Hypothalamus (tissue), 51 donors: ENCODE results near the gene MYCL.

ENCODE experiments used
- DNase-seq, 51 donors: peaks; one replicate each; lab custom pipeline; 2025; lab: John Stamatoyannopoulos, UW

Gene MYCL

DNA sequence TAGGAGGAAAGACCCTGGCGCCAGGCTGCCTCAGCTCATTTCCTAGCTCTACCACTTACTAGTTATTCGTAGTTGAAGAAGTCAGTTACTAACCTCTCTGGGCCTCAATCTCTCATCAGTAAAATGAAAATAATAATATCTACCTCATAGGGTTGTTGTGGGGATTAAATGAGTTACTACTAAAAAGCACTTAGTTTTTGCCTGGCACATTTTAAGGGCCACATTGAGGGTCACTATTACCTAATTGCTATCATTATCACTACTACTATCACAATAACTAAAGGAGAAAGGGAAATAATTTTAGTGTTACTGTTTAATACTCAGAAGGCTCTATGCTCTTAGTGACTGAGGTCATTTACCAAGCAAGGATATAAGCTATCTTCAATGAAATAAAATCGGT, 43.4 kb downstream of the MYCL start:
- no peak for DNase-seq

DNA sequence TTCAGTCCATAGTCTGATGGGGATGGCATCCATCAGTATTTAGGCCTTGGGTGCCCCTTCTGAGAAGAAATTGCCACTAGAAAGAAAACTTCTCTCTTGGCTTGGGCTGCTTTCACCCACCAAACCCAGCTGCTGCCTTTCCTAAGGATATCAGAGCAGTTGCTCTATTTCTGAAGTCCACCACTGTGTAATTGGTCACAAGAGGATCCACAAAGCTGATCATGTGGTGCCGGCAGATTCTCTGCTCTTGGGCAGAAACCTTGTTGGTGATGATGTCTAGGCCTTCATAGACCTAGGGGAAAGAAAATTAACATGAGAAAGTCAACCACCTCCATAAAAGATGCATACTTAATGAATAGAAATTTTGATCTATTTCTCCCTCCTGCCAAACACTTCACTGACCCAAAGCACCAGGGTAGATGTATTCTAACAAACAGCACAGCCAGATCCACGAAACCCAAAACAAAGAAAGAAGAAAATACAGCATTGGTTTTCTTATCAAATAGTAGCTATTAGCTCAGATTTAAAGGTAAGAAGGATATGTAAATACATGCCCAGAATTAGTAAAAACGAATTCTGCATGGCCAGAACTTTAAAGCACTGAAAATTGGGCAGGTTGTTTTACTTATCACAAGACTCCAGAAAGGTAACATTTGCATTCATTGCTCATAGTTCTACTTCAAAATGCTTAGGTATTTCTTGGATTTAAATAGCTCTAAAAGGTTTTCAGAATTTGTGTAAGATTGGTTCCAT, 44.4 kb downstream of the MYCL start:
- no peak for DNase-seq

DNA sequence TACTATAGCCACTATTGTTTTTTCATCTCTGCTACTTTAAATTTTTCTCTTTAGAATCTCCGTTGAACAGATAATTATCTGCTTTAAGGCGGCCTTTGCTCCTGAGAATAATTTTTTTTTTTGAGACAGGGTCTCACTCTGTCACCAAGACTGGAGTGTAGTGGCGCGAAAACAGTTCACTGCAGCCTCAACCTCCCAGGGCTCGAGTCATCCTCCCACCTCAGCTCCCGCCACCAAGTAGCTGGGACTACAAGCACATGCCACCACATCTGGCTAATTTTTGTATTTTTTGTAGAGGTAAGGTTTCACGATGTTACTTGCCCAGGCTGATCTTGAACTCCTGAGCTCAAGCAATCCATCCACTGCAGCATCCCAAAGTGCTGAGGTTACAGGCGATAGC, 47.0 kb downstream of the MYCL start:
- DNase-seq = no peak

DNA sequence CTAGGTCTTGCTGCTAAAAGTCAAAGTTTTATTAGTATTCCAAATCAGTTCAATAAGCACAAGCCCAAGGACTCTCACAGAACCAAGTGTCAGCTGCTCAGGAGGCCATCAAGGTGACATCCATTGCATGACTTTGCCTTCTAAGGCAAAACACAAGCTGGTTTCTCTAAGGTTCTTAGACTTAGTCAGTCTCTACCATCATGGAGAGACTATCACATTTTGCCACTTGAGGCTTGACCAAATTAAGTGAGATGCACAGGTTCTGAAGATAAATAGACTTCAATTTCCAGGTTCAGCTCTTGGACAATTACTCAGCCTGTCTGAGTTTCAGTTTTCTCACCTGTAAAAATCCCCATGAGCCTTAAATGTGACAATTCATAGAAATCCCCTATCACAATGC, 47.4 kb downstream of the MYCL start:
- no peak for DNase-seq

DNA sequence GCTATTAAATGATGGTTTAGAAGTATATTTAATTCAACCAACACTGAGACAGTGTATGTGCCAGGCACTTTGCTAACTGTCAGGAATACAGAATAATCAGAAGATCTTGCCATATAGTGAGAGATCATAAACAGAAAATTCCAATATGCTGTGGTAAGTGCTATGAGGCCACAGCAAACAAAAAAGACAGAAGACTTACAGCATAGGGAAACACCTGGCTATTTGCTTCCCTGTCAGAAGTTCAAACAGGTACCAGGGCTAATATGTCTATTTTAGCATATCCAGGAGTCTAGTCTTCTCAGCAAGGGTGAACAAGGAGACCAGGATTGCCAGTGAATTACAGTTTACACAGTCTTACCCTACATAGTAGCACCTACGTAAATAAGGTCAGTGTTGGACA, 48.8 kb downstream of the MYCL start:
- no peak for DNase-seq

DNA sequence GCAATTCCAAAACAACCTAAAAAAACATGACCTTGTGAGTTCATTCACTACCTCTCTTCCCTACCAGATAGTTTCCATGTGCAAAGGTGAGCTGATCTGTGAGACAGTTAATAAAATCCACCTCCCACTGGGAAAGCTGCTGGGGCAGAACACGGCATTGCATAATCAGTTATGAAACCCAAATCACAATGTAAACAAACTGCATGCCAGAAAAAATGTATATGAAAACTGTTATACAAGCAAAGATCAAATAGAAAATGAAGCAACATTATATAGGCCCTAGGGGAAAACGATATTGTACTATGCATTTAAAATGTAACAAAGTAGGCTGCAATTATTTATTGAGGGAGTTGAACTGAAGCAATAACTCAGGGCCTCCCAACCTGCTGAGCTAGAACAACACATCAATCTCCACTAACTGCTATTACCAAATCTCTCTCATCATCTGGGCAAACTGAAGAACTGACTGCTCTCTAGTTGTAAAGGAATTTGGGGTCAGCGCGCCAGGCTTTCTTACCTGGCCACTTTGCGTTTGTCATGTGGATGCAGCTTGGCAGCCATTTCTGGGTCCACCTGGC, 49.4 kb downstream of the MYCL start:
- peak in 1 of 51 donors; percentile 20 for DNase-seq

DNA sequence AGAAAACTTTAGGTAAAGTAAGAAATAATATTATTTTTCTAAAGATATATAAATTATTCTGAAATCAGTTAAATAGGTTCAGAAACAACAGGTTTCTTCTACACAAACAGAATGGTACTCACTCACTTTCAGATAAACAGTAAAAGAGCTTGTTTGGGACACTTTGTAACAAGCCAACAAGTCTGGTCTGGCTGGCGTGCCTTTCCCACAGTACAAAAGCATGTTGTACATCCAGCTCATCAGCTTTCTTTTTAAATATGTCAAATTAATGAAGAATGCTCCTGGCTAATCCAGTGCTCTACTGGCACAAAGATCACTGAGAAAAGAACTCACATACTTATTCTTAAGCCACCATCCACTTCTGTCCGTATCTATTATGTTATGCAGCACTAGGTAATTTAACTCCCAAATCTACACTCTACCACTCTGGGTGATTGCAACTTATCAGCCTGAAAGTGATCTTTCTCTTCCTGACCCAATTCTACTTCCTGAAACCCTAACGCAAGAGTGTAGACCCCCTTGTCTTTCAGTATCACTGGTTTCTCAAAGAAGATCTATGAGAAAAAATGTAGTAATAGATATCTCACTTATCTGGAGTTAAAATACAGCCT, 51.0 kb downstream of the MYCL start:
- DNase-seq = no peak

DNA sequence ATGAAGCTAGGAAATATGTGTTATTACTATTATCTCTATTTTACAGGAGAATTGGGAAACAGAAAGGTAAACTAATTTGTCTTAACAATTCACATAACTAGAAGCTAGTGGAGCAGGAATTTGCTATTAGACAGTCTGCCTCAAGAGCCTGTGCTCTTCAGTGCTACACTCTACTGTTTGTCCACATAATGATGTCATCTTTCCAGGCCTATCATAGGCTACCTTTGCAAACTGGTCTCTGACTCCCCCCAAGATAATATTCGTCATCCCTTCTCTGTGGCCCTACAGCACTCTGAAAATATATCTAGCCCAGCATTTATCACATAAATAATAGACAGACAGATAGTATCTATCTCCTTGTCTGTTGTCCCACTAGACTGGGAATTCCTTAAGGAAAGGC, 52.5 kb downstream of the MYCL start:
- no peak for DNase-seq

DNA sequence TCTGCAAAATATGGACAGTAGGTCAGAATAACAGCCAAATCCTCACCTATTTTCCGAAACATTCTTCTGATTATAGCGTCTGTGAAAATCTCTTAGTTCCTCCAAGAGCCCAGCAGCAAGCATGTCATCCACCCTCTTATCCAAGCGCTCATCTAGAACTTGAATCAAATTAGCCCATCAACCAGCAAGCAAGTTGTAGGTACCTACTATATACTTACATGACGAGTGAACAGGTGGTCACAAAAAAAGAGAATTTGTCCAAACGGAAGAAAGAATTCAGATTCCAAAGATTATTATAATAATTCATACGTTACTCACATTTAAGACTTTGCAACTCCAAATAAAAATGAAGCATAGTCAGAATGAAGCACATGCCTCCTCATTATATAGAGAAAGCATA, 53.8 kb downstream of the MYCL start:
- no peak for DNase-seq

DNA sequence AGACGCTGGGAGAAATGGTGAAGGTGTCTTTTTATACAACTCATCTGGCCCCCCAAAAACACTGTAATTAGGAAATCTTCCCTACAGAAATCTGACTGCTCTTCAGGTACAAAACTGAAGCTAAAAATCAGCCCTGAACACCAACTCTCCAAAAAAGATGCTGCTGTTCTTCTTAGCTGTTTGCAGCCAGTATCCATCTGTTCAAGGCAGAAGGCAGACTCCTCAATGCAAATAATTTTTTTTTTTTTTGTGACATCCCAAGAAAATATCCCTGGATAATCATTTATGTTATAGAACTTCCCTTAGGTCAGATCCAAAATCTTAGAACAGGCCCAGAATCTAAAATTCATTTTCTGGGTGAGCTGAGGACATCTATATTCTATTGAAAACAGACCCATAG, 54.9 kb downstream of the MYCL start:
- DNase-seq = no peak

DNA sequence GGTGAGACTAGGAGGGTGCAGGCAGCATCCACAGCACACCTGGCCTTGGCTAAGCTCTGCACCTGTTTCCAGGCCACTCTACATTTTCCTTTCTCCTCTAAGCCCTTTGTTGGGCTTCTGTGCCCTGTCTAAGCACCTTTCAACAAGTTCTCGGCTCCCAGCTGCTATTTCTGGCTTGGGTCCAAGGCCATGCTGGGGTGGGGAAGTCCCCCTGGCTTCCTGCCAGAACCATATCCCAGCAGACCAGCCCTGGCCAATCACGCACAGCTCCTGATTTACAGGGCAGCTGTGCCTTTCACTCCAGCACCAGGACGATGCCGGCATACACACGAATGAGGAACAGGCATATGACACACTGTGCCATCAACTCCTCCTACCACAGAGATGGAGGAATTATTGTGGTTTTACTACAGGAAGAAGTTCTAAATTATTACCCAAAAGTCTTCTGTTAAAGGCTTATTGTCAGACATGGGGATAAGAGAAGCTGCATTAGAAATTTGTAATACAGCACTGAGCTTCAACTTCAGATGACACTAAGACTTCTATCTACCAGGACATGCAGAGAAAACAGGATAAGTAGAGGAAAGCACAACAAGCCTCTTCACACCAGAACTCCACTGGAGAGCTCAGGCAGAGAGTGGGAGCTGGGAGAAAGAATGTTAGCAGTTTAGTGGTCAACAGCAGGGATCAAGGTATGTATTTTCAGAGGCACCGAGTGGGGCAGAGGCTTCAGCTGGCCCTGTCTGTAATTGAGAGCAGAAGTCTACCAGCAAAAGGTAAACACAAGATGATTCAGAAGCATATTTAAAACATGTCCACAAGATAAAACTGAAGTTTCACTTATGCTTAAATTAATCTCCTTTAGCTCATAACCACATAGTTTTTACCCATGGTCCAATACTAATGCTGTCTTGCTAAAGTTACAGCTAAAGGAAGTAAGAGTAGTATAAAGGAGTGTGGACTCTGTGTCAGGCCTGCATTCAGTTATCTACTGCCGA, 55.8 kb downstream of the MYCL start:
- peak in 48 of 51 donors; percentile 7 to 81 (median 53) for DNase-seq
